ENCODE measurements around the gene ABLIM1.

The ABLIM1 gene

GRCh38 chr10:114680543-114681117 lies 22.6 kb upstream of the ABLIM1 start:
- no peak for DNase-seq (ENCODE audit: low read depth in 1 of 2, low spot score in 1 of 2)

- no peak for DNase-seq (ENCODE audit: low read depth in 1 of 2, low spot score in 1 of 2)
These were observed 21.5 kb upstream of the ABLIM1 start for GRCh38 chr10:114679552-114679951.

DNA sequence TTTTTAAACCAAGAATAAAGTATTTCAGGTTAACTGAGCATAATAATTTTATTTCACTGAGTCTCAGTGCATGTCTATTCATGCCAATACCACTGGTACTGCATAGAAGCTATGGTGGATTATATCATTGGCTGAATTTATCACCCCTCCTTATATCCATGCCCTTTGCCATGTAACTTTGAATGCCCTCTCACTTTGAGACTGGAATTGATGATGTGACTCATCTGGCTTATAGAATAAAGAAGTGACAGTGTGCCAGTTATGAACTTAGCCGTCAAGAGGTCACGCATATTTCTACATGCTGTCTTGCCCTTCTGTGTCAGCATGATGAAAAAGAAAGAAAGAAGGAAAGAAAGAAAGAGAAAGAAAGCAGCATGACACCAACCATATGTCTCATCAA lies 20.7 kb upstream of the ABLIM1 start:
- no peak for DNase-seq (ENCODE audit: low read depth in 1 of 2, low spot score in 1 of 2)

- no peak for DNase-seq (ENCODE audit: low read depth in 1 of 2, low spot score in 1 of 2)
These were observed 20.3 kb upstream of the ABLIM1 start for GRCh38 chr10:114678336-114678735.

GRCh38 chr10:114674346-114674745 lies 16.3 kb upstream of the ABLIM1 start:
- no peak for DNase-seq (ENCODE audit: low read depth in 1 of 2, low spot score in 1 of 2)

DNA sequence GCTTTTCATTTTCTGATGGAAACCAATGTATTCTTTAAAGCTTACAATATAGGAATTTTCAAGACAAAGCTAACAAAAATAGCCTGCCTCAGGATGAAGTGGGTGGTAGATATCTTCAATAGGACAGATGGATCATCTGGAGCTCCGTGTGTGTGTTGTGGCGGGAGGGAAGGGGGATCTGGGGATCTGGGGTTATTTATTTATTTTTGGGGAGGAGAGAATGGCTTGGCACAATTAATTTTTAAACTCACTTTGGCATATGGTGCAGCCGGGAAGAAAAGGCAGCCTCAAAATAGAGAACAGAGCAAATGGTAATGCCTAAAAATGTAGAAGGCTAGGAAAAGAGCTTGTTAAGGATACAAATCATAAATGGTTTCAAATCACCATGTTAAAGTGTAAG lies 11.6 kb upstream of the ABLIM1 start:
- DNase-seq (ENCODE audit: low read depth in 1 of 2, low spot score in 1 of 2): no peak

DNA sequence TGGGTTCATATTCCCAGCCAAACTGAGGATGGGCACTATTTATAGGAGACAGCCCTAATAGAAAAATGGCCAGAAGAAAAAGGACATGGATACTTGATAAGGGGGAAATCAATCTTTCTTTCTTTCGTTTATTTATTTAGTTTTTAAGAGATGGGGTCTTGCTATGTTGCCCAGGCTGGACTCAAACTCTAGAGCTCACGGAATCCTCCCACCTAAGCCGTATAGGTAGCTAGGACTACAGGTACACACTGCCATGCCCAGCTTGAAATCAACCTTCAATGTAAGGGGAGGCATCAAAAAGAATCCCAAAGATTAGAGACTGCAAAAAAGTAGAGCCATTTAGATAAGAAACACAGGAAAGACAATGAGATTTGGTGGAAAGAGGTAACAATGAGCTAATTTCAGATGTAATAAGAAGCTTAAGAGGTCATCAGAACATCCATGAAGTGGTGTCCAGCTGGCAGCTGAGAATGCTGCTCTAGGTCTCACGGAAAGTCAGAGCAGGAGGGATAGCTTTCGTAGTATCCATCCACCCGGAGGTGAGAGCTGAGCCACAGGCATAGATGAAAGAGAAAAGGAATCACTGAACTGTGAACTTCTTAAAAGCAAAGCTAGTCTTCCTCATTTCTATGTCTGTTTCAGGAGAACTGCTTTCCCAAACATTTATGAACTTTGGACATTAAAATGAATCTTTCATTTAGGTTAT lies 10.5 kb upstream of the ABLIM1 start:
- DNase-seq (ENCODE audit: low read depth in 1 of 2, low spot score in 1 of 2): no peak

- no peak for DNase-seq (ENCODE audit: low read depth in 1 of 2, low spot score in 1 of 2)
These were observed 7.8 kb upstream of the ABLIM1 start for GRCh38 chr10:114665873-114666272.

DNA sequence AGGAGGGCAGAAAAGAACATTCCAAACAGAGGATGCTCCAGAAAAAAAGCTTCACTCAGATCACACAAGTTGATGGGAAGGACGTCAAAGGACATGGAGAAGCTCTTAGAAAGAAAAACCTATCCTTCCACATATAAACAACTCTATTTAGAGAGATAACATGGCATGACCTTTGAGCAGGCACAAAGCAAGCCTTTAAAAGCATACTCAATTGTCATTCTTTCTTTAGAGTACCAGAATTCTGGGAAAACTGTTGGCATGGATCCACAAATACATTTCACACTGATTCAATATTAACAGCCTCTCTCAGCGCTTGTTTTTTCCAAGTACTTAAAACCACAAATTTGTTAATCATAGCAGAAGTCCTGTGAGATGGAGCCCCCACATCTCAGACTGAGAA lies 7.3 kb upstream of the ABLIM1 start:
- DNase-seq (ENCODE audit: low read depth in 1 of 2, low spot score in 1 of 2): no peak

GRCh38 chr10:114664127-114664526 lies 6.1 kb upstream of the ABLIM1 start:
- DNase-seq (ENCODE audit: low read depth in 1 of 2, low spot score in 1 of 2): no peak

DNA sequence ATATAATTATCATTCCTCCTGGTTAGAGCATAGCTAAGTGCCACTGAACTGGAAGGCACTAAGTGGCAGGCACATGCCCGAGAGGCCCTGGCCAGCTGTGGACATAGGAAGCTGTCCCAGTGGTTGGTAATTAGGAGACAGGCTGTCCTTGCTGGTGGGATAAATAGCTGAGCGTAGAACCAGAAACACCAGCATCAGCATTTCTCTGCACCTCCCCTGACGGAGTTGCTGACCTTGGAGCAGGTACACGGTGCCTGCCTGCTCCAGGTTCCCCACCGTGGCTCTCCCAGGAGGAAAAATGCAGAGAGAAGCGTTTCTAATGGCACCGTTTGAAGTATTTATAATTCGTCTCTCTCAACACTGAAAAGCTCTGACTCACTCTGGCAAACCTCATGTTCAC lies 5.6 kb upstream of the ABLIM1 start:
- no peak for DNase-seq (ENCODE audit: low read depth in 1 of 2, low spot score in 1 of 2)

DNA sequence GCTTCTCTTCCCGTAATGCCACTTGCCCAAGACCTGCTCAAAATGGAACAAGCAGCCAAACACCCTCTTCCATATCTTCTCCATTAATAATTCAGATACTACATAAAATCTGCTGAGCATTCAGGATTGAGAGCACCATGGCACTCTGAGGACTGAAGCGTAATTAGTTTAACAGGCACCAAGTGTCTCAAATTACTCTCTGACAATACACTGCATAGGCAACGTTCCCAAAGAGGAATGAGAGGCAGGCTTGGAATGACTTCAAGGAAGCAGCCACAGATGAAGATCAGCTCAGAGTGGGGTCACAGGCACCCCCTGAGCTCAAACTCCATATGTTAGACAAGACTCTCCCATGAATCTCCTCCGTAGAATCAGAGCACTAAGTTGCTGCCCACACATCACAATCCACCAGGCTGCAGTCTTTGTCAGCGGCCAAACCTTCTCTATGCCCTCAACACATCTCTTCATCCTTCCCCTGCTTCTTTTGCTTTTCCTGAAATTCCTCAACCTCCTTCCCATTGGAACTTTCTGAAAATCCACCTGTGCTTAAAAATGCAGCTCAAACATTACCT lies 4.7 kb upstream of the ABLIM1 start:
- DNase-seq (ENCODE audit: low read depth in 1 of 2, low spot score in 1 of 2): no peak

- no peak for DNase-seq (ENCODE audit: low read depth in 1 of 2, low spot score in 1 of 2)
These were observed 3.3 kb upstream of the ABLIM1 start for GRCh38 chr10:114661212-114661880.

GRCh38 chr10:114655671-114656070 lies 2.4 kb downstream of the ABLIM1 start:
- DNase-seq (ENCODE audit: low read depth in 1 of 2, low spot score in 1 of 2): no peak

GRCh38 chr10:114654822-114655575 lies 3.1 kb downstream of the ABLIM1 start:
- no peak for DNase-seq (ENCODE audit: low read depth in 1 of 2, low spot score in 1 of 2)

GRCh38 chr10:114653926-114654325 lies 4.1 kb downstream of the ABLIM1 start:
- DNase-seq (ENCODE audit: low read depth in 1 of 2, low spot score in 1 of 2): no peak

DNA sequence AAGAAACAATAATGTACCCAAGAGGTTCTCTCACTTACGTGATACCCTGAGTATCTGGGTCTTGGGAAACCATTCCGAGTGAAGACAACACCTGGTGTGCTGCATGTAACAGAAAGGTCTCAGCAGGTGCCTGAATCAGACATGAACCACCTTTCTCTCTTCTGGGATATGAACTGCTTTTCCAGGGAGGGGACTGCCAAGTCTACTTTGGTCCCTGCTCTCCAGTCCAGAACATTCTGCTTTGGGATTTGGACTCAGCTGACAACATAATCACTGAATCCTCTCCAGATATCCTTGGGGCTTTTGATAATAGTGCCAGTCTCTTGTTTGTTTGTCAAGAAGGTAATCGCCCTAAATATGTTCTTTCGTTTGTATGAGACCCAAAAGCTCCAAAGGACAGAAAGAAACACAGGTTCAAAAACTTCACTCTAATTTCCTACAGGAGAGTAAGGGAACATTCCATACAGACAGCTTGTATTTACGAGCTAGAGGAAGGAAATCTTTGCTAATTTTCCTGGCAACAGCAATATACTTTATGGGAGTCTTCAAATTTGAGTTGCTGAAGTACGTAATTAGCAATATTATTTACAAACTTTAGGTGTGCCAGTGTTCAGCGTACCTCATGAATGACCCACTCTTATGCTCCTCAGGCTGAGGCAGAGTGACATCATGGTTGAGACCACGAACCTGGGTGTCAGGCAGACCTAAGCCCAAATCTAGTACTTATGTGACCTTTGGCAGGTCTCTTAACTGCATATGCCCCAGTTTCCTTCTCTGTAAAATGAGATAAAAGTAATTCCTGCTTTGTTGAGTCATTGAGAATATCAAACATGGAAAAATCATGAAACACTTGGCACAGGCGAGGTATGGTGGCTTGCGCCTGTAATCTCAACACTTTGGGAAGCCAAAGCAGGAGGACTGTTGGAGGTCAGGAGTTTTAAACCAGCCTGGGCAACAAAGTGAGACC lies 5.4 kb downstream of the ABLIM1 start:
- DNase-seq (ENCODE audit: low read depth in 1 of 2, low spot score in 1 of 2): no peak

- DNase-seq (ENCODE audit: low read depth in 1 of 2, low spot score in 1 of 2): no peak
These were observed 7.2 kb downstream of the ABLIM1 start for GRCh38 chr10:114650831-114651230.

- no peak for DNase-seq (ENCODE audit: low read depth in 1 of 2, low spot score in 1 of 2)
These were observed 7.8 kb downstream of the ABLIM1 start for GRCh38 chr10:114650266-114650665.

DNA sequence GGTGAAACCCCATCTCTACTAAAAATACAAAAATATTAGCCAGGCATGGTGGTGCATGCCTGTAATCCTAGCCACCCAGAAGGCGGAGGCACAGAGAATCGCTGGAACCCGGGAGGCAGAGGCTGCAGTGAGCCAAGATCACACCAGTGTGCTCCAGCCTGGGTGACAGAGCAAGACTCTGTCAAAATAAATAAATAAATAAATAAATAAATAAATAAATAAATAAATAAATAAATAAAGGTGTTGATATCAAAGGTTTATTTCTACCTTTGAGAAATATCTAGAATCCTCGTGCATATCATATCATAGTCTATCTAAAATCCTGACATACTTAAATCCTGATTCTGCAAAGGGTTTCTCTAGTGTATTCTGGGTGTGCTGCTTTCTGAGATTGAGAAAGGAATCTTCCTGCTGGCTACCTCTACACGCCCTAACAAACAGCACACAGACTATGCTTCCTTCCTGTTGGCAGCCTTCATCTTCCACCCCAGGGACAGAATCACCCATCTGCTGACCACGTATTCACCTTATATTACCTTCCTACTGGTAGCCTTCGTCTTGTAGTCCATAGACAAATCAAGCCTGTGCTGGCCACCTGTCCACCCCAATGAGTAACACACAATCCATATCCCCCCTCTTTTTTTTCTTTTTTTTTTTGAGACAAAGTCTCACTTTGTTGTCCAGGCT lies 8.7 kb downstream of the ABLIM1 start:
- DNase-seq (ENCODE audit: low read depth in 1 of 2, low spot score in 1 of 2): no peak

Measured in stimulated activated CD4-positive, alpha-beta T cell treated with anti-CD3 and anti-CD28 coated beads, Interleukin-15, amount 100 ng/mL, for 1 hour (primary cell).